ENCODE data around the gene PNKD. TPM values are rescaled to one million over a fixed set of nuclear protein-coding genes. Genes with fewer than 3 reads are reported as not detected.

PNKD gene
- total and polyA plus RNA-seq, 10 of the 15 experiments (the other 5 are each of a cell fraction or from before 2014, with no cell fraction given), result 27.2 to 106 (median 61.3) TPM

GRCh38 chr2:218334531-218334930, 64.2 kb downstream of the PNKD start:
- ATAC-seq (no peak), DNase-seq (ENCODE audit: low read depth, low spot score) (no peak), FAIRE-seq (no peak)
- in situ Hi-C loops (cut with MboI), result no loop called here
- H3K4me2 ChIP-seq (ENCODE audit: control insufficient read depth, insufficient read depth), result no peak overlapping the region
- H3K27me3 ChIP-seq (replicated peaks in 1 of 2; ENCODE audit: control insufficient read depth in 2 of 2, insufficient read depth in 2 of 2, low read length in 1 of 2), result no peaks in the 10 kb centered on the region
- peaks cover 1% of the 10 kb centered on the region; the same call in 2 of the 3 replicates for H3K9me3 ChIP-seq (replicated peaks; ENCODE audit: control insufficient read depth, insufficient read depth, low read length)
- H3K79me2 ChIP-seq (ENCODE audit: control insufficient read depth, insufficient read depth, low read length), result no peaks in the 10 kb centered on the region; the same call in 1 of the 2 replicates
- H2AFZ ChIP-seq (ENCODE audit: control insufficient read depth, low read depth, low read length), result peak overlapping the region; percentile 15
- intact Hi-C loops (cut with micrococcal nuclease; ENCODE audit: unreplicated experiment), result no loop called here
- no TSS peak for BruUV-seq (replicated peaks)
- ChIA-PET CTCF (interaction anchor here (2.1 to 2.3 kb wide), 2 partner anchors 22 to 32 kb away, joined by 9 to 12 read pairs; partner anchors contain the start of gene CATIP), SMC1A (ENCODE audit: uncharacterized antibody, unreplicated experiment) (interaction anchor here (0.9 to 1.8 kb wide), 4 partner anchors 14 to 27 kb away, joined by 3 to 4 read pairs (median 4); no protein-coding TSS in a partner anchor), POLR2A (interaction anchor here (0.6 to 0.8 kb wide), 2 partner anchors 13 to 21 kb away, joined by 6 to 10 read pairs; no protein-coding TSS in a partner anchor), RAD21 (ENCODE audit: unreplicated experiment) (no interaction called here)
- H3K9ac ChIP-seq (ENCODE audit: control insufficient read depth, insufficient read depth, low read length), result no peak overlapping the region
- H3K27ac ChIP-seq (ENCODE audit: control insufficient read depth, insufficient read depth), result peak overlapping the region; percentile 29; the same call in 1 of the 2 replicates
- TF ChIP-seq BRCA1 (IDR thresholded peaks at IDR 0.05; ENCODE audit: low read depth, low read length) (no peak), HDAC6 (IDR thresholded peaks at IDR 0.05; ENCODE audit: unreplicated experiment) (no peak), MEF2B (IDR thresholded peaks at IDR 0.05; ENCODE audit: partially characterized antibody, poor library complexity, severe bottlenecking) (peak; percentile 23), MTA2 (IDR thresholded peaks at IDR 0.05; ENCODE audit: low read depth) (peak; percentile 52; the same call in 1 of the 2 replicates), NR2F1 (conservative IDR thresholded peaks at IDR 0.05) (peak; percentile 58), SPI1 (IDR thresholded peaks at IDR 0.05; ENCODE audit: borderline replicate concordance, insufficient read depth, low read depth, low read length) (no peak), YBX1 (IDR thresholded peaks at IDR 0.05) (no peak), ZNF592 (IDR thresholded peaks at IDR 0.05) (no peak), RAD51 (IDR thresholded peaks at IDR 0.05) (no peak), CBX5 (IDR thresholded peaks at IDR 0.05; ENCODE audit: low read depth) (no peak), POU2F2 (IDR thresholded peaks at IDR 0.05; ENCODE audit: borderline replicate concordance, low read depth, low read length) (no peak), FOXM1 (IDR thresholded peaks at IDR 0.05; ENCODE audit: low read depth, low read length) (no peak), GATAD2B (conservative IDR thresholded peaks at IDR 0.05; ENCODE audit: low read depth) (no peak)
- TF ChIP-seq, protein P1, sequence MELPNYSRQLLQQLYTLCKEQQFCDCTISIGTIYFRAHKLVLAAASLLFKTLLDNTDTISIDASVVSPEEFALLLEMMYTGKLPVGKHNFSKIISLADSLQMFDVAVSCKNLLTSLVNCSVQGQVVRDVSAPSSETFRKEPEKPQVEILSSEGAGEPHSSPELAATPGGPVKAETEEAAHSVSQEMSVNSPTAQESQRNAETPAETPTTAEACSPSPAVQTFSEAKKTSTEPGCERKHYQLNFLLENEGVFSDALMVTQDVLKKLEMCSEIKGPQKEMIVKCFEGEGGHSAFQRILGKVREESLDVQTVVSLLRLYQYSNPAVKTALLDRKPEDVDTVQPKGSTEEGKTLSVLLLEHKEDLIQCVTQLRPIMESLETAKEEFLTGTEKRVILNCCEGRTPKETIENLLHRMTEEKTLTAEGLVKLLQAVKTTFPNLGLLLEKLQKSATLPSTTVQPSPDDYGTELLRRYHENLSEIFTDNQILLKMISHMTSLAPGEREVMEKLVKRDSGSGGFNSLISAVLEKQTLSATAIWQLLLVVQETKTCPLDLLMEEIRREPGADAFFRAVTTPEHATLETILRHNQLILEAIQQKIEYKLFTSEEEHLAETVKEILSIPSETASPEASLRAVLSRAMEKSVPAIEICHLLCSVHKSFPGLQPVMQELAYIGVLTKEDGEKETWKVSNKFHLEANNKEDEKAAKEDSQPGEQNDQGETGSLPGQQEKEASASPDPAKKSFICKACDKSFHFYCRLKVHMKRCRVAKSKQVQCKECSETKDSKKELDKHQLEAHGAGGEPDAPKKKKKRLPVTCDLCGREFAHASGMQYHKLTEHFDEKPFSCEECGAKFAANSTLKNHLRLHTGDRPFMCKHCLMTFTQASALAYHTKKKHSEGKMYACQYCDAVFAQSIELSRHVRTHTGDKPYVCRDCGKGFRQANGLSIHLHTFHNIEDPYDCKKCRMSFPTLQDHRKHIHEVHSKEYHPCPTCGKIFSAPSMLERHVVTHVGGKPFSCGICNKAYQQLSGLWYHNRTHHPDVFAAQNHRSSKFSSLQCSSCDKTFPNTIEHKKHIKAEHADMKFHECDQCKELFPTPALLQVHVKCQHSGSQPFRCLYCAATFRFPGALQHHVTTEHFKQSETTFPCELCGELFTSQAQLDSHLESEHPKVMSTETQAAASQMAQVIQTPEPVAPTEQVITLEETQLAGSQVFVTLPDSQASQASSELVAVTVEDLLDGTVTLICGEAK (IDR thresholded peaks at IDR 0.05; ENCODE audit: borderline replicate concordance), result no peak
- TF ChIP-seq, protein P2, sequence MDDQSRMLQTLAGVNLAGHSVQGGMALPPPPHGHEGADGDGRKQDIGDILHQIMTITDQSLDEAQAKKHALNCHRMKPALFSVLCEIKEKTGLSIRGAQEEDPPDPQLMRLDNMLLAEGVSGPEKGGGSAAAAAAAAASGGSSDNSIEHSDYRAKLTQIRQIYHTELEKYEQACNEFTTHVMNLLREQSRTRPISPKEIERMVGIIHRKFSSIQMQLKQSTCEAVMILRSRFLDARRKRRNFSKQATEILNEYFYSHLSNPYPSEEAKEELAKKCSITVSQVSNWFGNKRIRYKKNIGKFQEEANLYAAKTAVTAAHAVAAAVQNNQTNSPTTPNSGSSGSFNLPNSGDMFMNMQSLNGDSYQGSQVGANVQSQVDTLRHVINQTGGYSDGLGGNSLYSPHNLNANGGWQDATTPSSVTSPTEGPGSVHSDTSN (IDR thresholded peaks at IDR 0.05; ENCODE audit: insufficient replicate concordance, low read depth, low read length), result no peak
- H4K20me1 ChIP-seq (ENCODE audit: control insufficient read depth, insufficient read depth), result no peaks in the 10 kb centered on the region
- WGBS (ENCODE audit: insufficient coverage, insufficient replicate concordance, low lambda C conversion rate, missing lambda C conversion rate), result 65% methylated on average over 3 of the region's 3 CpGs
- no peaks in the 10 kb centered on the region for H3K36me3 ChIP-seq (ENCODE audit: control insufficient read depth in 2 of 2, insufficient read depth in 2 of 2, low read length in 1 of 2)
- no peak overlapping the region for H3K4me3 ChIP-seq
- H3K4me1 ChIP-seq (ENCODE audit: control insufficient read depth, insufficient read depth, low read length), result peaks cover 35% of the 10 kb centered on the region
